Duodenal mucosa (tissue), 2 donors: ENCODE data around the gene GRN.
A peak's percentile ranks its signal among the peaks of the same experiment; 100 is the strongest.

ENCODE experiments used
- H3K27ac ChIP-seq: one replicate; pipeline ENCODE4 v1.7.0; 2013; ENCODE audit warnings: low read depth, low read length
- H3K27me3 ChIP-seq, 2 donors: one replicate each; pipeline ENCODE4 v1.7.0; 2013; ENCODE audit warnings: low read length in 2 of 2, control low read depth in 1 of 2; ENCODE audit not compliant: insufficient read depth in 2 of 2, control insufficient read depth in 1 of 2
- H3K36me3 ChIP-seq, 2 donors: one replicate each; pipeline ENCODE4 v1.7.0; 2013; ENCODE audit warnings: low read length in 2 of 2, control low read depth in 1 of 2; ENCODE audit not compliant: insufficient read depth in 2 of 2, control insufficient read depth in 1 of 2
- H3K4me1 ChIP-seq, 2 donors: one replicate each; pipeline ENCODE4 v1.7.0; 2013; ENCODE audit warnings: low read length in 2 of 2, control low read depth in 1 of 2; ENCODE audit not compliant: insufficient read depth in 2 of 2, control insufficient read depth in 1 of 2
- H3K4me3 ChIP-seq, 2 donors: one replicate each; pipeline ENCODE4 v1.7.0; 2013; ENCODE audit warnings: low read length in 2 of 2, low read depth in 1 of 2
- H3K9ac ChIP-seq, 2 donors: one replicate each; pipeline ENCODE4 v1.7.0; 2013; ENCODE audit warnings: low read length in 2 of 2, low read depth in 1 of 2
- H3K9me3 ChIP-seq, 2 donors: one replicate each; pipeline ENCODE4 v1.7.0; 2013; ENCODE audit warnings: low read length in 2 of 2, control low read depth in 1 of 2; ENCODE audit not compliant: control insufficient read depth in 1 of 2

GRN gene

DNA sequence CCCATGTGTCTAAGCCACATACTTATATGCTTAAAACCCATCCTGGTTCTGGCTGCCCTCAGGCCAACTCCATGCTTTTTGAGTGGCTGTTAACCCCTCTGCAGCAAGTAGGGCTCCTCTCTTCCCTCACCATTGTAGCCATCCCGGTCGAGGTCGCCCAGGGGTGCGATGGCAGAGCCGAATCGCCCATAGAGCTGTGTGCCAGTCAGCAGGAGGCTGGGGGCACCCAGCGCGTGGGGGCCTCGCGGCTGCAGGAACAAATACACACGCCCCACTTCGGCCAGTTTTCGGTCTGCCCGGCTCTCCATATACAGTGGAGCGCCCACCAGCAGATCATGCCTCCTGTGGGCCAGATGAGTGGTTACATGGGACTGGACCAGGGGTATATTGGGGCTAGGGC, 38.3 kb downstream of the GRN start:
- Histone ChIP-seq H3K27me3 (peaks cover 14 to 28% of the 10 kb centered on the region in 2 donors), H3K9me3 (no peaks in the 10 kb centered on the region), H3K27ac (no peak overlapping the region), H3K9ac (no peak overlapping the region), H3K4me1 (peaks cover 14% of the 10 kb centered on the region in 2 donors), H3K4me3 (no peak overlapping the region), H3K36me3 (no peaks in the 10 kb centered on the region)

DNA sequence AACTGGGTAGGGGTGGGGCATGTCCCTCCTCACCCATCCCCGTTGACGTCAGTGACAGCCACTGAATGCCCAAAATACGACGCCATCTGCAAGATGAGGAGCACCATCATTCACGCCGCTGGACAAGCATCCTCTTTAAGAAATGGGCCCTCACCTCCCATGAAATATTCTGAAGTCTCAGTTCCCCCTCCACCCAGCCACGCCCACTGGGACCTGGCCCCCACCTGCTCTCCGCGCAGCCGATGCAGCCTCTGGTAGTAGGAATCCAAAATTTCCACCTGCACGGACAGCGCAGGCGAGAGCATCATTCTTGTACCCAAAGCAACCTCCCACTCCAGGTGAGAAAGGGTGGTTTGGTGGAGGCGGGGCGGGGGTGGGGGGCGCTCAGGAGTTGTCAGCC, 38.8 kb downstream of the GRN start:
- H3K27me3 ChIP-seq = peaks cover 14 to 28% of the 10 kb centered on the region in 2 donors

DNA sequence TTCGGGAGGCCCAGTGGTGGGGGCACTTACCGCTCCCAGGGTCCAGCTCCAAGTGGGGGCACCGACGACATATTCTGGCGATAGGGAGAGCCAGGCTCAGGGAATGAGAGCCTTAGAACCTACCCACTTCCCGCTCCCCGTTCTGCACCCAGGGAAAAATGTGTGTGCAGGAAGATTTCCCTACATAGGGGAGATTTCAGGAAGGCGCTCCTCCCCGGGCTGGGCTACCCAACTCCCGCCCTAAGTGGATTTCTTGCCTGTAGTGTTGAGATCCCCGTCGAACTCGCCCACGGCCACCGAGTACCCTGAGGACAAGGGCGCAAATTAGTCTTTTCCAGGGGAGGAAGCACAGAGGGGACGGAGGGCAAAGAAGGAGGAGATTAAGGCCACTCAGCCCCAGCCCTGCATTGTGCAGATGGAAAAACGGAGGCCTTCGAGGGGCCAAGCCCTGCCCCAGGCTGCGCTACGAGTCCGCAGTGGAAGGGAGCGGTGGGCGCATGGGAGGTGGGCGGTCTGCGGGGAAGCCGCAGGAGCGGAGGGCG, 39.2 kb downstream of the GRN start:
- no peak overlapping the region for H3K9ac ChIP-seq
- H3K27me3 ChIP-seq = peaks cover 14 to 28% of the 10 kb centered on the region in 2 donors
- H3K4me1 ChIP-seq = peaks cover 14 to 18% of the 10 kb centered on the region in 2 donors
- H3K9me3 ChIP-seq = no peaks in the 10 kb centered on the region
- no peak overlapping the region for H3K27ac ChIP-seq
- H3K36me3 ChIP-seq = no peaks in the 10 kb centered on the region
- no peak overlapping the region for H3K4me3 ChIP-seq

More for the DNA sequence above, 38.8 kb downstream of the GRN start:
- H3K4me3 ChIP-seq = no peak overlapping the region
- H3K9ac ChIP-seq = no peak overlapping the region
- peaks cover 14% of the 10 kb centered on the region in 2 donors for H3K4me1 ChIP-seq
- no peak overlapping the region for H3K27ac ChIP-seq
- no peaks in the 10 kb centered on the region for H3K9me3 ChIP-seq
- H3K36me3 ChIP-seq = no peaks in the 10 kb centered on the region

DNA sequence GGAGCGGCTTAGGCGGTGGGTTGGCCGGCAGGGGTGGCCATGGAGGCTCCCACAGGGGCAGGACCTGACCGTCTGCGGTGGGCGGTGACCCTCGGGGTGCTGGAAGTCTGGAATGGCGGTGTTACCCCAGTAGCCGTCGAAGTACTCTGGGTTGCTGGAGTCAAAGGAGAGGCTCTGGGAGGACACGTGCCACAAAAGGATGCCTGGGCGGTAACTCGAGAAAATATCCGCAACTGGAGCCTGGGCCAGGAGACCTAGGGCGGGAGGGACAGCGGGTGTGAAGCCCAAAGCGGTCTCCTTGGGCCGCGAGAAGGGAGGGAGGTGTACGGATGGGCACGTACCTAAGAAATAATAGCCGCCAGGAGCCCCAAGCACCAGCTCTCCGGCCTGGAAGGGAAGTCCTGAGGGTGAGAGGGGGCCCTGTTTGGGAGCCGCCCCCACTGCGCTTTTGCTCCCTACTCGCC, 39.8 kb downstream of the GRN start:
- Histone ChIP-seq H3K9ac (peak overlapping the region in 1 of 2 donors; percentile 59), H3K27me3 (peaks cover 14 to 28% of the 10 kb centered on the region in 2 donors), H3K9me3 (no peaks in the 10 kb centered on the region), H3K36me3 (no peaks in the 10 kb centered on the region), H3K4me1 (peaks cover 14 to 21% of the 10 kb centered on the region in 2 donors), H3K27ac (no peak overlapping the region), H3K4me3 (peak overlapping the region; percentile 63 to 71)

DNA sequence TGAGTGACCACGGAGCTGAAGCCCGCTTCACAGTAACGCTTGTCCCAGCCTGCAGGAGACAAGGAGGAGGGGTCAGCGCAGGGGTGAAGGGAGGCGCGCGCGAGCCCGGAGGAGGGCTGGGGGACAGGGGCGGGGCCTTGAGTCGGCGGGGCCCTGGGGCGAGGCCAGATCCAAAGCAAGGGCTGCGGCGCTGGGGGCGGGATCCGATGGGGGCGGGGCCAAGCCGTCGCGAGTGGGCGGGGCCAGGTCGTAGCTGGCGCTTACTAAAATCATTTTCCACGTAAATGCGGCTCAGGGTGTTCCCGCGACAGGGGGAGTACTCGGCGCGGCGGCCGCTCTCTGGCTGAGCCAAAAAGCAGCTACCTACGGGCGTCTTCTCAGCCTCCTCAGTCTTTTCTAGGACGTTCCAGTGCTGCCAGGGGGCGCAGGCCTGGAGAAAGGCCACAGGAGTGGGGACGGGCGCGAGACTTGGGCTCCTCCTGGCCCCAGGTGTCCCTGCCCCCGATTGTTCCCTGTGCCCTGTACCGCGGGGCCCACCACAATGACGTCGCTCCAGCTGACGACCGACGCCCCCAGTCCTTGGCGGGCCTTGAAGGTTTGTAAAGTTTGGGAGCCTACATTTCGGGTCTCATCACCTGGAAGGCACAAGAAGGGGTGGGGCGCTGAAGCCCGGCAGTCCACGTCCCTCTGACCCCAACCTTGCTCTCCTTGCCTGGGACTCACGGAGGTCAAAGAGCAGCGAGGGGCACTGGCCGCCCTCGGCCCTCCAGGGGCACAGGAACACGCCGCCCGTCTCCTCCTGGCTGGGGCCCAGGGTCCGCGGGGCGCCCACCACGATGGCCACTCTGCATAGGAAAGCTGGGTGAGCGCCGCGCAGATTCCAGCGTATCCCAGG, 40.4 kb downstream of the GRN start:
- Histone ChIP-seq H3K4me3 (peak overlapping the region; percentile 63 to 71), H3K36me3 (no peaks in the 10 kb centered on the region), H3K27me3 (peaks cover 14 to 28% of the 10 kb centered on the region in 2 donors), H3K27ac (no peak overlapping the region), H3K9ac (peak overlapping the region; percentile 44 to 59), H3K9me3 (no peaks in the 10 kb centered on the region), H3K4me1 (peaks cover 14 to 21% of the 10 kb centered on the region in 2 donors)

DNA sequence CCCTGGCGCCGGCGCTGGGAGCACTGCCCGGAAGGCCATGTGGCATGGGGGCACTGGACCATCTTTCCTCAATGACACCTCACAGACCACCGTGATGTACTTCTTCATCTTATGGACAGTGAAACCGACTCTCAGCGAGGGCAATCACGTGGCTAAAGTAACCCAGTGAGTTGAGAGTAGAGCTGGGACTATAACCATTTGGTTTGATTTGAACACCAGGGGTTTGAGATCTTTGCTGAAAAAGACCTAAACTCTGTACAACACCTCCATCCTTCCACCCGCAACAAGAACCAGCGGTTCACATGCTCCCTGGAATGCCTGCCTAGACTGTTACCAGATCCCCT, 41.1 kb downstream of the GRN start:
- Histone ChIP-seq H3K36me3 (no peaks in the 10 kb centered on the region), H3K4me3 (no peak overlapping the region), H3K4me1 (peaks cover 14 to 21% of the 10 kb centered on the region in 2 donors), H3K9ac (peak overlapping the region in 1 of 2 donors; percentile 59), H3K27ac (no peak overlapping the region), H3K27me3 (peaks cover 14 to 28% of the 10 kb centered on the region in 2 donors), H3K9me3 (no peaks in the 10 kb centered on the region)

DNA sequence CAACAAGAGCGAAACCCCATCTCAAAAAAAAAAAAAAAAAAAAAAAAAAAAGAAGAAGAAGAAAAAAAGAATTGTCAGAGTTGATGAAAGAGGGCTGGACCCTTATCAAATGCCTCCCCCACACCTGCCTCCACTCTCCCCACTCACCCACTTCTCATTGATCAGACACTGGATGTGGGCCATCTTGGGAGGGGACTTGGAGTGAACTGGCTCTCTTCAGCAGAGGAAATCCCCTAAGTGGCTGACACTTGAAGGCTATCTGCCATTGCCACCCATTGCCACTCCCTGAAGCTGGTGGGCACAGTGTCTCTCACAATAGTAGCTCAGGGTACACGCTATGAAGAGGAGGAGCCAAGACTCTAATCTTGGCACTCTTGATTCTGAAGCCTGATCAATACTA, 42.7 kb downstream of the GRN start:
- no peak overlapping the region for H3K27ac ChIP-seq
- no peaks in the 10 kb centered on the region for H3K36me3 ChIP-seq
- H3K9me3 ChIP-seq = no peaks in the 10 kb centered on the region
- no peak overlapping the region for H3K4me3 ChIP-seq
- peaks cover 14 to 21% of the 10 kb centered on the region in 2 donors for H3K4me1 ChIP-seq
- H3K27me3 ChIP-seq = peaks cover 10 to 21% of the 10 kb centered on the region in 2 donors
- no peak overlapping the region for H3K9ac ChIP-seq

DNA sequence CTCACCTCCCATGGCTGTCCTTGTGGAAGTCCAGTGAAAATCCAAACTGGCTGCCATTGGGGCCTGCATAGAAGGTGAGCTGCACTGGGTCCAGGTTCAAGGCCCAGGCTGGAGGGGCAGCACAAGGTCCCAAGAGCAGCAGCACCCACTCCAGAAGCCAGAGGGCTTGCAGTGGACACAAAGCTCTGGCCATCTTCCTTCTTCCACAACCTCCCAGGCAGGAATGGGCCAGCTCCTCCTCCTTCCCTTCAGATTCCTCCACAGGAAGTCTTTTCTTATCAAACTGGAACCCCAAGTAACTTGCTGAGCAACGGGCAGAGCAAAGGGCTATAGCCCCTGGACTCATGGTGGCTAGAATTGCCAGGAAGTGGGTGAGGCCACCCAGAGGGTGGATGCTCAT, 44.2 kb downstream of the GRN start, which contains the start of gene ITGA2B:
ITGA2B (minus strand) TSS at position 369 of the 400 bp plus-strand sequence; CDS start at position 193, 176 bp downstream.
- Histone ChIP-seq H3K27me3 (peaks cover 8 to 18% of the 10 kb centered on the region in 2 donors), H3K4me1 (peaks cover 14 to 21% of the 10 kb centered on the region in 2 donors), H3K36me3 (no peaks in the 10 kb centered on the region), H3K27ac (no peak within 1 kb of the TSS), H3K9me3 (no peaks in the 10 kb centered on the region), H3K9ac (no peak within 1 kb of the TSS), H3K4me3 (no peak within 1 kb of the TSS)

DNA sequence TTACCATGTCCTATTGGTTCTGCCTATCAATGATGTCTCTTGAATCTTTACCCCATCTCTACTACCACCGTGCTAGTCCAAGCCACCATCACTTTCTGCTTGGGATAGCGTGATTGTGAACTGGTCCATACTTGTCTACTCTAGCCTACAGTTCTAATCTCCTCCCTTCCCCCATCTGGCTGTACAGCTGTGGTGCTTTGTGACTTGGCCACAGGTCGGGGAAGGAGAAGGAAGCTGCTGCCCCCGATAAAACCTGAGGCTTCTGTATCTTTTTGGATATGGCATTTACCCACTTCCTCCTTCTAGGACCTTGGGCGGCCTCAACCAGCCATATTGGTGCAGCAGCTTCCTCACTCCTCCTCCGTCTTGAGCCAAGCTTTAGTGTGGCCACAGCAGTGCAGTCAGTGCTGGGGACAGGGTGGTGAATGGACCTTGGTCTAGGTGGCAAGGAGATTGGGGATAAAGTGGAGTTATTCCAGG, 44.7 kb downstream of the GRN start:
- no peaks in the 10 kb centered on the region for H3K36me3 ChIP-seq
- peaks cover 11 to 19% of the 10 kb centered on the region in 2 donors for H3K4me1 ChIP-seq
- H3K4me3 ChIP-seq = no peak overlapping the region
- H3K27me3 ChIP-seq = peaks cover 3 to 13% of the 10 kb centered on the region in 2 donors
- H3K27ac ChIP-seq = no peak overlapping the region
- H3K9me3 ChIP-seq = no peaks in the 10 kb centered on the region
- no peak overlapping the region for H3K9ac ChIP-seq

DNA sequence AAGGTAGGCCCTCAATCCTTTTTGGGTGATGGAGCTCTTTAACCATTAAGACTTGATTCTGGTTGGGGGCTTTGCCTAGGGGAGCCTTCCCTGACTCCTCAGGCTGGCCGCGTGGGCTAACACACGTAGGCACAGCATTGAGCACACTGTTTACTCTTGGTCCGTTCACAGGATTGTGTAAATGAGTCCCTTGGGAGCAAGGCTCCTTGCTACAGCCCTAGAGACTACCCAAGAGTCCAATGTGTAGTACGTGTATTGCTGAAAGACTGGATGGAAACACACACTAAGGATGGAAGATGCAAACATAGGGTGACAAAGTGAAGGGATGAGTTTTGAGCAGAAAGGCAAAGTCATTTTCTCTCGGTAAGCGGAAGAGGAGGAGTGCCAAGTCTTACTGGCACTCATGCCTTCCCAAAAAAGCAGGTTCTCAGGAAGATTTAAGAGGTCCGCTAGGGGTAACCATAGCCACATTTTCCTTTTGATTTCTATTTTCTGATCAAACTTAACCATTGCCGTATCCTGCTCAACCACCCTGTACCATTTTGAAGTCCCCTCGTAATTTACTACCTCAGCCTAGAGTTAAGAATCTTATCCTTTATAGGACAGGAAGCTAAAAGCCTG, 45.3 kb downstream of the GRN start:
- H3K4me3 ChIP-seq = no peak overlapping the region
- peaks cover 8 to 16% of the 10 kb centered on the region in 2 donors for H3K4me1 ChIP-seq
- H3K9me3 ChIP-seq = no peaks in the 10 kb centered on the region
- no peak overlapping the region for H3K27ac ChIP-seq
- no peaks in the 10 kb centered on the region for H3K36me3 ChIP-seq
- no peak overlapping the region for H3K9ac ChIP-seq
- H3K27me3 ChIP-seq = peaks cover 0 to 9% of the 10 kb centered on the region in 2 donors
